ENCODE results near the gene SUCO.

The SUCO gene

GRCh38 chr1:172627702-172628101 is 94.8 kb downstream of the SUCO start:
- no peak for TF ChIP-seq EGR1 (IDR thresholded peaks at IDR 0.05)
- TF ChIP-seq CREB1 (IDR thresholded peaks at IDR 0.05; ENCODE audit: low read depth), result no peak
- TF ChIP-seq MAX (IDR thresholded peaks at IDR 0.05), result no peak
- TF ChIP-seq TEAD4 (IDR thresholded peaks at IDR 0.05), result no peak
- no peak for TF ChIP-seq CEBPB (IDR thresholded peaks at IDR 0.05)
- TF ChIP-seq YY1 (IDR thresholded peaks at IDR 0.05; ENCODE audit: low read depth), result no peak
- TF ChIP-seq FOXM1 (IDR thresholded peaks at IDR 0.05; ENCODE audit: borderline replicate concordance, low read depth), result no peak
- TF ChIP-seq TCF12 (IDR thresholded peaks at IDR 0.05; ENCODE audit: low read depth), result no peak
- no peak for TF ChIP-seq USF1 (IDR thresholded peaks at IDR 0.05)
- TF ChIP-seq, protein P1, sequence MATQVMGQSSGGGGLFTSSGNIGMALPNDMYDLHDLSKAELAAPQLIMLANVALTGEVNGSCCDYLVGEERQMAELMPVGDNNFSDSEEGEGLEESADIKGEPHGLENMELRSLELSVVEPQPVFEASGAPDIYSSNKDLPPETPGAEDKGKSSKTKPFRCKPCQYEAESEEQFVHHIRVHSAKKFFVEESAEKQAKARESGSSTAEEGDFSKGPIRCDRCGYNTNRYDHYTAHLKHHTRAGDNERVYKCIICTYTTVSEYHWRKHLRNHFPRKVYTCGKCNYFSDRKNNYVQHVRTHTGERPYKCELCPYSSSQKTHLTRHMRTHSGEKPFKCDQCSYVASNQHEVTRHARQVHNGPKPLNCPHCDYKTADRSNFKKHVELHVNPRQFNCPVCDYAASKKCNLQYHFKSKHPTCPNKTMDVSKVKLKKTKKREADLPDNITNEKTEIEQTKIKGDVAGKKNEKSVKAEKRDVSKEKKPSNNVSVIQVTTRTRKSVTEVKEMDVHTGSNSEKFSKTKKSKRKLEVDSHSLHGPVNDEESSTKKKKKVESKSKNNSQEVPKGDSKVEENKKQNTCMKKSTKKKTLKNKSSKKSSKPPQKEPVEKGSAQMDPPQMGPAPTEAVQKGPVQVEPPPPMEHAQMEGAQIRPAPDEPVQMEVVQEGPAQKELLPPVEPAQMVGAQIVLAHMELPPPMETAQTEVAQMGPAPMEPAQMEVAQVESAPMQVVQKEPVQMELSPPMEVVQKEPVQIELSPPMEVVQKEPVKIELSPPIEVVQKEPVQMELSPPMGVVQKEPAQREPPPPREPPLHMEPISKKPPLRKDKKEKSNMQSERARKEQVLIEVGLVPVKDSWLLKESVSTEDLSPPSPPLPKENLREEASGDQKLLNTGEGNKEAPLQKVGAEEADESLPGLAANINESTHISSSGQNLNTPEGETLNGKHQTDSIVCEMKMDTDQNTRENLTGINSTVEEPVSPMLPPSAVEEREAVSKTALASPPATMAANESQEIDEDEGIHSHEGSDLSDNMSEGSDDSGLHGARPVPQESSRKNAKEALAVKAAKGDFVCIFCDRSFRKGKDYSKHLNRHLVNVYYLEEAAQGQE (IDR thresholded peaks at IDR 0.05; ENCODE audit: low read depth), result no peak
- no peak for TF ChIP-seq TAF1 (IDR thresholded peaks at IDR 0.05; ENCODE audit: low read depth)

DNA sequence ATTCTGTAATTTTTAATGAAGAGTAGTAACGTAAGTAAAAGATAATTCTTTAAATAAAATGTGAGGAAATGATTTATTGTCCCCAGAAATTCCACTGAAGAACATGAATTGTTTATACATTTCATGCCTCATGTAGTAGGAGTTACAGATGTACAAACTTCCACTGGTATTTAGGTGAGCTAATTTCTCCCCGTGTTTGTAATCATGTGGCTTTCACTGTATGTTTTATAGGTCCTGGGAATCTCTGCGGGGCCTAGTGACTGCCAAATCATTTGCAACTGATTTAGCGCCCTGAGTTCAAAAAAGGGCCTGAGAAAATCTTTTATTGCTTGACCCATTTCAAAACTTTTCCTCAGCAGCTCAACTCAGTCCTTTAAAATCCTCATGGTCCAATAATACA is 95.5 kb downstream of the SUCO start:
- TF ChIP-seq RAD21 (IDR thresholded peaks at IDR 0.05; ENCODE audit: low read depth), result no peak
- no peak for TF ChIP-seq TCF12 (IDR thresholded peaks at IDR 0.05; ENCODE audit: low read depth)
- TF ChIP-seq TEAD4 (IDR thresholded peaks at IDR 0.05), result no peak
- no peak for TF ChIP-seq YY1 (IDR thresholded peaks at IDR 0.05; ENCODE audit: low read depth)
- no peak for TF ChIP-seq TAF1 (IDR thresholded peaks at IDR 0.05; ENCODE audit: low read depth)
- no peak for TF ChIP-seq EGR1 (IDR thresholded peaks at IDR 0.05)
- no peak for TF ChIP-seq ZBTB7A (IDR thresholded peaks at IDR 0.05; ENCODE audit: low read depth)
- no peak for TF ChIP-seq MAX (IDR thresholded peaks at IDR 0.05)
- TF ChIP-seq EP300 (IDR thresholded peaks at IDR 0.05; ENCODE audit: borderline replicate concordance), result no peak
- TF ChIP-seq NFIC (IDR thresholded peaks at IDR 0.05), result no peak
- no peak for TF ChIP-seq FOXM1 (IDR thresholded peaks at IDR 0.05; ENCODE audit: borderline replicate concordance, low read depth)
- TF ChIP-seq, protein P1 (IDR thresholded peaks at IDR 0.05; ENCODE audit: low read depth), result no peak
- no peak for TF ChIP-seq CEBPB (IDR thresholded peaks at IDR 0.05)

DNA sequence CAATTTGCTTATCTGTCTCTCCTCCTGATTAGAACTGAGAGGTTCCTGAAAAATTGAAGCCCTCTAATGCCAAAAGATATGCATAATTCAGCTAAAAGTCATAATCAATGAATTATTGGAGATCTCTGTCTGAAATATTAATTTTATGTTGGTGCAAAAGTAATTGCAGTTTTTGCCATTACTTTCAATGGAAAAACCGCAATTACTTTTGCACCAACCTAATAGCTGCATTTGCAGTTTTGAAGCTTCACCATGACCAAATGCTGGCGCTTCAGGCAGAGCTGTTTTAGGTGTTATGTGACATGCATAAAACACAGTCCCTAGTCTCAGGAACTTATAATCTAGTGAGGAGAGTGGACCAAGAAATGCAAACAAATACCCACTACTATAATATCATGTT is 96.2 kb downstream of the SUCO start:
- no peak for TF ChIP-seq EP300 (IDR thresholded peaks at IDR 0.05; ENCODE audit: borderline replicate concordance)

DNA sequence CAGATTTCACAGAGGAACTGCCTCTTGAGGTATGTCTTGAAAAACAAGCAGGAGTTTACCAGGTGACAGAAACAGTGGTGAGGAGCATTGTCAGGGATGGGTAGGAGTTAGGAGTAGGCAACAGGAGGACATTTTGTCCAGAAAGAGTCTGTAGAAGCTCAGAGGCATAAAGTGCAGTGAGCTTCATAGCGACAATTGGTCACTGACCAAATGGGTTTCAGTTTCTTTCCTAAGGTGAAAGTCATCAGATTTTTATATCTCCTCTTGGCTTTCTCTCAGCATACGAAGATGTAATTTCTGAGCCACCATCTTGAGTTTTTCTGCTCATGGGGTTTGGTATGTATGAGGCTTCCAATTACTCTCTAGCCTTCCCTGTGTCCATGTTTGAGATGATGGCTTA is 96.7 kb downstream of the SUCO start:
- TF ChIP-seq NFIC (IDR thresholded peaks at IDR 0.05), result no peak
- no peak for TF ChIP-seq YY1 (IDR thresholded peaks at IDR 0.05; ENCODE audit: low read depth)
- no peak for TF ChIP-seq TEAD4 (IDR thresholded peaks at IDR 0.05)
- TF ChIP-seq RAD21 (IDR thresholded peaks at IDR 0.05; ENCODE audit: low read depth), result no peak
- no peak for TF ChIP-seq TCF12 (IDR thresholded peaks at IDR 0.05; ENCODE audit: low read depth)

DNA sequence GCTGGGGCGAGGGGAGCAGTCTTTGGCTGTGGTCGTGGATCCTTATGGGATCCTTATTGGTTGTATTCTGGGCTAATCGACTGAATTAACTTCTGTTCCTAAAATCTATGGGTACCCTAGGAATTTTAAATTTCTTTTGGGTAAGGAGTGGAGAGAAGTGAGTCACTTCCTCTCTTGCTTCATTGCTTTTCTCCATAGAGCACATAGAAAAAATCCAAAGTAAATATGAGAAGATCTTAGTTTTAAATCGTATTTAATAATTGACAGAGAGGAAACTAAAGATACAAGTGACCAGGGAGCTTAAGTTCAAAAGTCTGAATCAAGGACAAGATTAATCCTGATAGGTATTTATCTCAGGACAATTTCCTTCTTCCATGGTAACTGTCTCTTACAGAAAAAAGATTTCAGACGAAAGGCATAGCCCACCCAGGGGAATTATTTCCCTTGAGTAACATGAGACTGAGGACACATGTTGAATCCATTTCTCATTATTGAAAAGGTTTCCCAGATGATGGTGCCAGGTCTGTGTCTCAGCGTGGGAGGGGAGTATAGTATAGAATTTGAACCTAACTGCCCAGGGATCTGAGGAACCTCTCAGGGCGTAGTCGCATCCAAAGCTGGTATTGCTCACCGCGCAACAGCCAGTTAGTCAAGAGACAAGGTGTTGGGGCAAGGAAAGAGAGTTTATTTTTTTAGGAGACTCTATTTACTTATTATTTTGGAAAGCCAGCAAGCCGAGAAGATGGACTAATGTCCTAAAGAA is 97.3 kb downstream of the SUCO start:
- TF ChIP-seq CEBPB (IDR thresholded peaks at IDR 0.05) (no peak), FOXM1 (IDR thresholded peaks at IDR 0.05; ENCODE audit: borderline replicate concordance, low read depth) (no peak), EGR1 (IDR thresholded peaks at IDR 0.05) (no peak), RAD21 (IDR thresholded peaks at IDR 0.05; ENCODE audit: low read depth) (no peak), ZBTB7A (IDR thresholded peaks at IDR 0.05; ENCODE audit: low read depth) (no peak)
- TF ChIP-seq, protein P1 (IDR thresholded peaks at IDR 0.05; ENCODE audit: low read depth), result no peak
